ENCODE data around the gene PAPPA2.

Gene PAPPA2

GRCh38 chr1:176460544-176461336 is 2.2 kb upstream of the PAPPA2 start:
- Mint-ChIP-seq H3K4me3 (no peak overlapping the region), H3K9me3 (peaks cover 0 to 2% of the 10 kb centered on the region in 2 donors), H3K27ac (no peak overlapping the region), H3K4me1 (ENCODE audit: low read depth in 2 of 2) (no peaks in the 10 kb centered on the region), H3K27me3 (peaks cover 5% of the 10 kb centered on the region in 2 donors), H3K36me3 (ENCODE audit: insufficient read depth) (no peaks in the 10 kb centered on the region)
- DNase-seq = no peak
- ATAC-seq (replicated peaks) = no peak

- H3K9me3 Mint-ChIP-seq = peaks cover 0 to 2% of the 10 kb centered on the region in 2 donors
- no peak overlapping the region for H3K27ac Mint-ChIP-seq
- H3K27me3 Mint-ChIP-seq = peaks cover 5% of the 10 kb centered on the region in 2 donors
- no peak for ATAC-seq (replicated peaks)
- no peak for DNase-seq
- H3K4me1 Mint-ChIP-seq (ENCODE audit: low read depth in 2 of 2) = no peaks in the 10 kb centered on the region
- no peaks in the 10 kb centered on the region for H3K36me3 Mint-ChIP-seq (ENCODE audit: insufficient read depth)
- no peak overlapping the region for H3K4me3 Mint-ChIP-seq
Measured at GRCh38 chr1:176461576-176461975, 1.4 kb upstream of the PAPPA2 start.

GRCh38 chr1:176466514-176466913 is 3.5 kb downstream of the PAPPA2 start:
- Mint-ChIP-seq H3K27me3 (peaks cover 7% of the 10 kb centered on the region in 2 donors), H3K4me3 (no peak overlapping the region), H3K4me1 (ENCODE audit: low read depth in 2 of 2) (no peaks in the 10 kb centered on the region), H3K36me3 (ENCODE audit: insufficient read depth) (no peaks in the 10 kb centered on the region), H3K9me3 (peaks cover 0 to 2% of the 10 kb centered on the region in 2 donors), H3K27ac (no peak overlapping the region)
- DNase-seq (no peak), ATAC-seq (replicated peaks) (no peak)

- ATAC-seq (replicated peaks) = no peak
- Mint-ChIP-seq H3K9me3 (peaks cover 0 to 4% of the 10 kb centered on the region in 2 donors), H3K27ac (no peak overlapping the region), H3K27me3 (peaks cover 7% of the 10 kb centered on the region in 2 donors), H3K36me3 (ENCODE audit: insufficient read depth) (no peaks in the 10 kb centered on the region), H3K4me3 (no peak overlapping the region), H3K4me1 (ENCODE audit: low read depth in 2 of 2) (no peaks in the 10 kb centered on the region)
- no peak for DNase-seq
Measured at GRCh38 chr1:176469450-176470010, 6.6 kb downstream of the PAPPA2 start.

GRCh38 chr1:176471338-176472121 is 8.6 kb downstream of the PAPPA2 start:
- DNase-seq (no peak), ATAC-seq (replicated peaks) (no peak)
- no peak overlapping the region for H3K27ac Mint-ChIP-seq
- peaks cover 4 to 7% of the 10 kb centered on the region in 2 donors for H3K9me3 Mint-ChIP-seq
- peaks cover 7% of the 10 kb centered on the region in 2 donors for H3K27me3 Mint-ChIP-seq
- no peaks in the 10 kb centered on the region for H3K36me3 Mint-ChIP-seq (ENCODE audit: insufficient read depth)
- H3K4me1 Mint-ChIP-seq (ENCODE audit: low read depth in 2 of 2) = no peaks in the 10 kb centered on the region
- H3K4me3 Mint-ChIP-seq = no peak overlapping the region

DNA sequence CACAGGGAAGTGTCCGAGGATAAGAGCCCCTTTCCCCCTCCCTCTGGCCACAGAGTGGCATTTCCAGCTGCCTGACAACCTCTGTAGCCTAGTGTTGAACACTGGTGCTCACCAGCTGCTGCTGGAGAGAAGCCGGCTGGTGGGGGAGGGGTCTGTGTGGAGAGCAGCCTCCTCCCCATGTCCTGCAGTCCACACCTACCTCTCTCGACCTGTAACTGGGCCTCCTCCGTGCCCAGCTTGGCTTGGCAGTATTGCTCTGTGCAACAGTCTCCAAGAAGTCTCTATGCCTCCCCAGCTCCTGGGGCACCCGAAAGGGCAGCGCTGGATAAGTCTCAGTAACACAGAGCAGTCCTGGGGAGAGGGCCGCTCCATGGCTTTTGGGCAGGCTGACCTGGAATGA is 17.0 kb downstream of the PAPPA2 start:
- H3K9me3 Mint-ChIP-seq = peaks cover 0 to 11% of the 10 kb centered on the region in 2 donors
- H3K4me1 Mint-ChIP-seq (ENCODE audit: low read depth in 2 of 2) = no peaks in the 10 kb centered on the region
- no peak for DNase-seq
- no peak overlapping the region for H3K4me3 Mint-ChIP-seq
- H3K36me3 Mint-ChIP-seq (ENCODE audit: insufficient read depth) = no peaks in the 10 kb centered on the region
- no peak overlapping the region for H3K27ac Mint-ChIP-seq
- H3K27me3 Mint-ChIP-seq = peaks cover 0 to 10% of the 10 kb centered on the region in 2 donors
- ATAC-seq (replicated peaks) = no peak

DNA sequence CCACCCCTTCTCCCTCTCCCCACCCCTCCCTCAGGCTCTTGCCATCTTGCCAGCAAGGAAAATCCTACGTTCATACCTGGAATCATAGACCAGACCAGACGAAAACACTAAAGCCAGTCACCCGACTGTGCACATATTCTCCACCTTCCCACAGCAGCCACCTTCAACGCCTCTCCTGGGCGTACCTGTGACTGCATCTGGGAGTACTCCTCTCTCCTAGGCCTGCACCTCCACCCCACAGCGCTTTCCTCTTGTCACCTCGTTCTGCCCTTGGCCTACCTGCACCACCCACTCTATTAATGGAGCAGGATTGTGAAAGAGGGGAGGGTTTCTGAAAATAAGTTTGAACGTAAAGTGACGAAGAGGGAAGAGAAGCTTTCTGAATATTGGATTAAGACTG is 17.8 kb downstream of the PAPPA2 start:
- no peak for DNase-seq
- Mint-ChIP-seq H3K4me1 (ENCODE audit: low read depth in 2 of 2) (no peaks in the 10 kb centered on the region), H3K36me3 (ENCODE audit: insufficient read depth) (no peaks in the 10 kb centered on the region), H3K4me3 (no peak overlapping the region), H3K27me3 (peaks cover 0 to 10% of the 10 kb centered on the region in 2 donors), H3K27ac (no peak overlapping the region), H3K9me3 (peaks cover 0 to 5% of the 10 kb centered on the region in 2 donors)
- no peak for ATAC-seq (replicated peaks)

GRCh38 chr1:176485083-176485482 is 22.1 kb downstream of the PAPPA2 start:
- H3K4me3 Mint-ChIP-seq = no peak overlapping the region
- H3K9me3 Mint-ChIP-seq = peaks cover 4 to 5% of the 10 kb centered on the region in 2 donors
- H3K36me3 Mint-ChIP-seq (ENCODE audit: insufficient read depth) = peaks cover 2% of the 10 kb centered on the region
- ATAC-seq (replicated peaks) = no peak
- H3K27me3 Mint-ChIP-seq = peaks cover 5 to 10% of the 10 kb centered on the region in 2 donors
- H3K27ac Mint-ChIP-seq = no peak overlapping the region
- H3K4me1 Mint-ChIP-seq (ENCODE audit: low read depth in 2 of 2) = no peaks in the 10 kb centered on the region
- DNase-seq = no peak

- Mint-ChIP-seq H3K4me3 (no peak overlapping the region), H3K27me3 (peaks cover 0 to 5% of the 10 kb centered on the region in 2 donors), H3K27ac (no peak overlapping the region), H3K9me3 (peaks cover 6 to 7% of the 10 kb centered on the region in 2 donors), H3K4me1 (ENCODE audit: low read depth in 2 of 2) (no peaks in the 10 kb centered on the region), H3K36me3 (ENCODE audit: insufficient read depth) (peaks cover 3% of the 10 kb centered on the region)
- no peak for DNase-seq
- no peak for ATAC-seq (replicated peaks)
Measured at GRCh38 chr1:176494436-176494835, 31.5 kb downstream of the PAPPA2 start.

DNA sequence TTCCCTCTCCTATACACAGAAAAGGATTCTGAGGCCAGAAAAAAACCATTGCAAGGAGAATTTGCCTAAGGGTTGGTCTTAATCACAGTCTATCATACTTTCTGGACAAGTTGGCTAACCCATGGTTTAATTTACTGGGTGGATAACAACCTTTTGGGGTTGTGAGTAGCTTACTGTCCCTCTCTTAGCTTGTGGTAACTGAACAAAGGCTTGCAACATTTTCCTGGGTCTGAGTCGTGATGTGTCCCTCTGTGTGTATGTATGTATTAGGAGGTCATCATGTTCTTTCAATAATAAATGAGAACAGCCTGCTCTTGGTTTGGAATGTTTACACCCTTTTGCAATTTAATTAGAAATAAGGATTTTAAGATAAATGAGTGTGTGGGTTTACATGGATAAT is 36.7 kb downstream of the PAPPA2 start:
- no peaks in the 10 kb centered on the region for H3K4me1 Mint-ChIP-seq (ENCODE audit: low read depth in 2 of 2)
- peaks cover 0 to 5% of the 10 kb centered on the region in 2 donors for H3K27me3 Mint-ChIP-seq
- peaks cover 3% of the 10 kb centered on the region for H3K36me3 Mint-ChIP-seq (ENCODE audit: insufficient read depth)
- DNase-seq (no peak), ATAC-seq (replicated peaks) (no peak)
- no peak overlapping the region for H3K27ac Mint-ChIP-seq
- peaks cover 0 to 2% of the 10 kb centered on the region in 2 donors for H3K9me3 Mint-ChIP-seq
- H3K4me3 Mint-ChIP-seq = no peak overlapping the region

- H3K27me3 Mint-ChIP-seq = peaks cover 5 to 8% of the 10 kb centered on the region in 2 donors
- no peaks in the 10 kb centered on the region for H3K9me3 Mint-ChIP-seq
- peaks cover 3% of the 10 kb centered on the region for H3K36me3 Mint-ChIP-seq (ENCODE audit: insufficient read depth)
- ATAC-seq (replicated peaks) = no peak
- no peak overlapping the region for H3K4me3 Mint-ChIP-seq
- H3K4me1 Mint-ChIP-seq (ENCODE audit: low read depth in 2 of 2) = no peaks in the 10 kb centered on the region
- DNase-seq = no peak
- H3K27ac Mint-ChIP-seq = no peak overlapping the region
Measured at GRCh38 chr1:176501599-176501998, 38.6 kb downstream of the PAPPA2 start.

DNA sequence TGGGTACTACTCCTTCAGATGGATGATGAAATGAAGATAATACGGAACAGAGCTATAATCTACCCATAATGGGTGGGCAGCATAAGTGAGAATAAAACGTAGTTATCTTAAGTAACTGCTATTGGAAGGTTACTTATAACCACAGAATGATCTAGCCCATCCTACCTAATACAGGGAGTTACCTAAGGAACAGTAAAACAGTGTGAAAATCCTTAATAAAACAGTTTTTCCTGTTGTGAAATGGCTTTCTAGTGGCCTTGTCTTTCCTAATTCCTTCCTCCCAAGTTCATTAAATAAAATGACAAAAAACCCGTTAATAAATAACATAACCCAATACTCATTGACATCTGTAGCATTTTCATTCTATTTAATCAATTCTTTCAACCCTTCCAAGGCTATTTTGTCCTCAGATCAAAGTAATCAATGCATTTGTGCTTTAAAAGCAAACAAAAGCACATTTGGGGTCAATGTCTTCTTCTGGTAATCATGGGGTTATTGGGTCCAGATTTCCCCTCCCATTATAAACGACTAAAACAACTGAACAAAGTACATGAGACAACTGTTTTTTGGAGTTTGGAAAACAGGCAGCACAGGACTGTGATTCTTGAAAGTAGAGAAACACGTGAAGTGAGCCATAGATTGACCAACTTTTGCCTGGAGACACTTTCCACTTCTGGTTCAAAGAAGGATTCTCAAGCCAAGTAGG is 42.0 kb downstream of the PAPPA2 start:
- no peaks in the 10 kb centered on the region for H3K36me3 Mint-ChIP-seq (ENCODE audit: insufficient read depth)
- no peak overlapping the region for H3K27ac Mint-ChIP-seq
- H3K9me3 Mint-ChIP-seq = no peaks in the 10 kb centered on the region
- peaks cover 0 to 8% of the 10 kb centered on the region in 2 donors for H3K27me3 Mint-ChIP-seq
- no peaks in the 10 kb centered on the region for H3K4me1 Mint-ChIP-seq (ENCODE audit: low read depth in 2 of 2)
- ATAC-seq (replicated peaks) (no peak), DNase-seq (no peak)
- H3K4me3 Mint-ChIP-seq = no peak overlapping the region

DNA sequence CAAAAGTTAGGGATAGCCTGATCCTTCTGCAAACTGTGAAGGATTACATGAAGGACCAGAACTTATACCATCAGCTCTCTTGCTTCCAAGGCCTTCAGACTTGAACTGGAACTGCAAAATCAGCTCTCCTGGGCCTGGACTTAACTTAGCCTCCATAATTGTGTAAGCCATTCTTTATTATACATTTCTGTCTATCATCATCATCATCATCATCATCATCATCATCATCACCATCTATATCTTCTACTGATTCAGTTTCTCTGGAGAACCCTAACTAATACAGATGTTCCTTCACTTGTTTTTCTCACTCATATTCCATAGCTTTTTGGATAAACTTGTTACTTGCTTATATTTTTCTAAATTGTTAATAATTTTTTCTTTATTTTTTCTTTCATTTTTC is 50.0 kb downstream of the PAPPA2 start:
- ATAC-seq (replicated peaks) (no peak), DNase-seq (no peak)
- Mint-ChIP-seq H3K27me3 (no peaks in the 10 kb centered on the region), H3K27ac (no peak overlapping the region), H3K4me1 (ENCODE audit: low read depth in 2 of 2) (no peaks in the 10 kb centered on the region), H3K4me3 (no peak overlapping the region), H3K36me3 (ENCODE audit: insufficient read depth) (no peaks in the 10 kb centered on the region), H3K9me3 (peaks cover 0 to 9% of the 10 kb centered on the region in 2 donors)
